GM18951 (cell line): Measurements from ENCODE around the gene ASTN2.

Source experiments
- POLR2A ChIP-seq: IDR thresholded peaks from 4 replicates; pipeline ENCODE4 v1.6.1; 2011; ENCODE audit warnings: mild to moderate bottlenecking; ENCODE audit not compliant: insufficient read length, insufficient read depth; ENCODE audit errors: extremely low read depth
- in situ Hi-C: fragments of 300-500 bp; cut with MboI; formaldehyde crosslinking; loops from one replicate; pipeline ENCODE4 v1.12.0; 2022; ENCODE audit warnings: low sequenced_read_pairs, mixed read lengths, inconsistent platforms; ENCODE audit not compliant: unreplicated experiment

The ASTN2 gene

GRCh38 chr9:116998305-116998704 is 416.6 kb downstream of the ASTN2 start:
- in situ Hi-C loops = no loop called here

GRCh38 chr9:116992865-116993264 is 422.0 kb downstream of the ASTN2 start:
- in situ Hi-C loops = no loop called here
- no peak for TF ChIP-seq POLR2A

More at GRCh38 chr9:116998305-116998704, 416.6 kb downstream of the ASTN2 start:
- TF ChIP-seq POLR2A = no peak

GRCh38 chr9:116991051-116991450 is 423.8 kb downstream of the ASTN2 start:
- no peak for TF ChIP-seq POLR2A
- in situ Hi-C loops = no loop called here

GRCh38 chr9:116990592-116990991 is 424.3 kb downstream of the ASTN2 start:
- no peak for TF ChIP-seq POLR2A
- in situ Hi-C loops = no loop called here

- no peak for TF ChIP-seq POLR2A
- in situ Hi-C loops = no loop called here
Measured at GRCh38 chr9:116987721-116988485, 427.0 kb downstream of the ASTN2 start.

GRCh38 chr9:116986015-116986414 is 428.8 kb downstream of the ASTN2 start:
- in situ Hi-C loops = no loop called here
- no peak for TF ChIP-seq POLR2A

- no peak for TF ChIP-seq POLR2A
- in situ Hi-C loops = no loop called here
Measured at GRCh38 chr9:116985596-116985995, 429.3 kb downstream of the ASTN2 start.

GRCh38 chr9:116984111-116984510 is 430.7 kb downstream of the ASTN2 start:
- in situ Hi-C loops = no loop called here
- TF ChIP-seq POLR2A = no peak

GRCh38 chr9:116980582-116981120 is 434.2 kb downstream of the ASTN2 start:
- TF ChIP-seq POLR2A = no peak
- in situ Hi-C loops = no loop called here

- in situ Hi-C loops = no loop called here
- TF ChIP-seq POLR2A = no peak
Measured at GRCh38 chr9:116979456-116979855, 435.4 kb downstream of the ASTN2 start.

- TF ChIP-seq POLR2A = no peak
- in situ Hi-C loops = no loop called here
Measured at GRCh38 chr9:116978155-116978554, 436.7 kb downstream of the ASTN2 start.

- in situ Hi-C loops = no loop called here
- no peak for TF ChIP-seq POLR2A
Measured at GRCh38 chr9:116975126-116975525, 439.7 kb downstream of the ASTN2 start.

- in situ Hi-C loops = no loop called here
Measured at GRCh38 chr9:116966199-116966598, 448.7 kb downstream of the ASTN2 start.

GRCh38 chr9:116964258-116964657 is 450.6 kb downstream of the ASTN2 start:
- in situ Hi-C loops = no loop called here
- TF ChIP-seq POLR2A = no peak

More at GRCh38 chr9:116966199-116966598, 448.7 kb downstream of the ASTN2 start:
- TF ChIP-seq POLR2A = no peak
